HCT116 (cell line): ENCODE data around the gene GATB.

Experiments used
- CEBPB ChIP-seq: IDR thresholded peaks from 2 replicates; pipeline ENCODE4 v1.6.1; 2012; ENCODE audit warnings: low read depth
- EZH2 ChIP-seq: fragments of 200-600 bp; sonication (generic); IDR thresholded peaks from 2 replicates; pipeline ENCODE4 v1.6.1; 2017; ENCODE audit warnings: antibody characterized with exemption, mixed run types
- POLR2A ChIP-seq: IDR thresholded peaks from 2 replicates; pipeline ENCODE4 v1.7.0; 2011; ENCODE audit warnings: borderline replicate concordance; ENCODE audit not compliant: insufficient read depth, insufficient read length; ENCODE audit errors: extremely low read depth
- POLR2AphosphoS5 ChIP-seq: IDR thresholded peaks from 2 replicates; pipeline ENCODE4 v1.6.1; 2011; ENCODE audit warnings: mild to moderate bottlenecking, low read depth, low read length, moderate library complexity
- SIN3A ChIP-seq: IDR thresholded peaks from 2 replicates; pipeline ENCODE4 v1.6.1; 2012; ENCODE audit warnings: low read depth
- SRF ChIP-seq: IDR thresholded peaks from 2 replicates; pipeline ENCODE4 v1.6.1; 2012; ENCODE audit warnings: low read depth
- TCF7L2 ChIP-seq: IDR thresholded peaks from 2 replicates; pipeline ENCODE4 v1.7.0; 2011; ENCODE audit warnings: borderline replicate concordance, inconsistent platforms; ENCODE audit not compliant: insufficient read depth, insufficient read length; ENCODE audit errors: extremely low read depth
- YY1 ChIP-seq: IDR thresholded peaks from 2 replicates; pipeline ENCODE4 v1.6.1; 2011; ENCODE audit warnings: low read length, low read depth, moderate library complexity, mild to moderate bottlenecking; ENCODE audit not compliant: insufficient replicate concordance; ENCODE audit errors: extremely low read depth
- TF ChIP-seq, protein P1 (sequence below), 3 experiments: fragments of 200-600 bp in 1 of 3; sonication (generic) in 1 of 3; IDR thresholded peaks in 2 of 3; conservative IDR thresholded peaks in 1 of 3; 2 replicates each; pipeline ENCODE4 v1.5.1; 2012 to 2017; ENCODE audit warnings: low read depth in 2 of 3, low read length in 2 of 3, antibody characterized with exemption in 1 of 3, borderline replicate concordance in 1 of 3, control low read depth in 1 of 3, mild to moderate bottlenecking in 1 of 3, mixed read lengths in 1 of 3, mixed run types in 1 of 3, moderate library complexity in 1 of 3; ENCODE audit not compliant: insufficient read depth in 1 of 3
- TF ChIP-seq, protein P2 (sequence below): IDR thresholded peaks from 2 replicates; pipeline ENCODE4 v1.6.1; 2012; ENCODE audit warnings: low read depth
- TF ChIP-seq, protein P3 (sequence below): IDR thresholded peaks from 2 replicates; pipeline ENCODE4 v1.6.1; 2012

DNA sequence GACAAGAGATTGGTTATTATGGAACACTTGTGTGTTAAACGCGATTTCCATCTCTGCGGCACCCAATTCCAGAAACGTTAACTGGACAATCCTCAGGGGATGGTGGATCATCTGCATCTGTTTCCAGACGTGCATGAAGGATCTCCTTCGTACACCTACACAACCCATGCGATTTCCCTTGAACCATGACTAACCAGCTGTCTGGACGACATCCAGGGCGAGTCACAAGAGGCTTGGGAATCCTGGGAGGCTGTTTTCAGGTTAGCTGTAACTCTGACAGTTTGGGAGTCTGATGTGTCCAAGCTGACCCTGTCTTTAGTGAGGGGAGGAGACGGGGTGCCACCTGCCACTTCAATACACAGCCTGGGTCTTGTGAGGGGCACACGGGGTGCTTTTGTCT lies 84.5 kb downstream of the GATB start:
- TF ChIP-seq EZH2 (no peak), YY1 (no peak), POLR2A (no peak), TCF7L2 (no peak), POLR2AphosphoS5 (no peak), SIN3A (no peak), SRF (no peak), CEBPB (no peak)
- TF ChIP-seq, protein P1, sequence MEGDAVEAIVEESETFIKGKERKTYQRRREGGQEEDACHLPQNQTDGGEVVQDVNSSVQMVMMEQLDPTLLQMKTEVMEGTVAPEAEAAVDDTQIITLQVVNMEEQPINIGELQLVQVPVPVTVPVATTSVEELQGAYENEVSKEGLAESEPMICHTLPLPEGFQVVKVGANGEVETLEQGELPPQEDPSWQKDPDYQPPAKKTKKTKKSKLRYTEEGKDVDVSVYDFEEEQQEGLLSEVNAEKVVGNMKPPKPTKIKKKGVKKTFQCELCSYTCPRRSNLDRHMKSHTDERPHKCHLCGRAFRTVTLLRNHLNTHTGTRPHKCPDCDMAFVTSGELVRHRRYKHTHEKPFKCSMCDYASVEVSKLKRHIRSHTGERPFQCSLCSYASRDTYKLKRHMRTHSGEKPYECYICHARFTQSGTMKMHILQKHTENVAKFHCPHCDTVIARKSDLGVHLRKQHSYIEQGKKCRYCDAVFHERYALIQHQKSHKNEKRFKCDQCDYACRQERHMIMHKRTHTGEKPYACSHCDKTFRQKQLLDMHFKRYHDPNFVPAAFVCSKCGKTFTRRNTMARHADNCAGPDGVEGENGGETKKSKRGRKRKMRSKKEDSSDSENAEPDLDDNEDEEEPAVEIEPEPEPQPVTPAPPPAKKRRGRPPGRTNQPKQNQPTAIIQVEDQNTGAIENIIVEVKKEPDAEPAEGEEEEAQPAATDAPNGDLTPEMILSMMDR (IDR thresholded peaks at IDR 0.05 in 2 of 3, conservative IDR thresholded peaks at IDR 0.05 in 1 of 3; ENCODE audit: borderline replicate concordance in 1 of 3, insufficient read depth in 1 of 3, low read depth in 2 of 3, low read length in 2 of 3) = no peak
- TF ChIP-seq, protein P2, sequence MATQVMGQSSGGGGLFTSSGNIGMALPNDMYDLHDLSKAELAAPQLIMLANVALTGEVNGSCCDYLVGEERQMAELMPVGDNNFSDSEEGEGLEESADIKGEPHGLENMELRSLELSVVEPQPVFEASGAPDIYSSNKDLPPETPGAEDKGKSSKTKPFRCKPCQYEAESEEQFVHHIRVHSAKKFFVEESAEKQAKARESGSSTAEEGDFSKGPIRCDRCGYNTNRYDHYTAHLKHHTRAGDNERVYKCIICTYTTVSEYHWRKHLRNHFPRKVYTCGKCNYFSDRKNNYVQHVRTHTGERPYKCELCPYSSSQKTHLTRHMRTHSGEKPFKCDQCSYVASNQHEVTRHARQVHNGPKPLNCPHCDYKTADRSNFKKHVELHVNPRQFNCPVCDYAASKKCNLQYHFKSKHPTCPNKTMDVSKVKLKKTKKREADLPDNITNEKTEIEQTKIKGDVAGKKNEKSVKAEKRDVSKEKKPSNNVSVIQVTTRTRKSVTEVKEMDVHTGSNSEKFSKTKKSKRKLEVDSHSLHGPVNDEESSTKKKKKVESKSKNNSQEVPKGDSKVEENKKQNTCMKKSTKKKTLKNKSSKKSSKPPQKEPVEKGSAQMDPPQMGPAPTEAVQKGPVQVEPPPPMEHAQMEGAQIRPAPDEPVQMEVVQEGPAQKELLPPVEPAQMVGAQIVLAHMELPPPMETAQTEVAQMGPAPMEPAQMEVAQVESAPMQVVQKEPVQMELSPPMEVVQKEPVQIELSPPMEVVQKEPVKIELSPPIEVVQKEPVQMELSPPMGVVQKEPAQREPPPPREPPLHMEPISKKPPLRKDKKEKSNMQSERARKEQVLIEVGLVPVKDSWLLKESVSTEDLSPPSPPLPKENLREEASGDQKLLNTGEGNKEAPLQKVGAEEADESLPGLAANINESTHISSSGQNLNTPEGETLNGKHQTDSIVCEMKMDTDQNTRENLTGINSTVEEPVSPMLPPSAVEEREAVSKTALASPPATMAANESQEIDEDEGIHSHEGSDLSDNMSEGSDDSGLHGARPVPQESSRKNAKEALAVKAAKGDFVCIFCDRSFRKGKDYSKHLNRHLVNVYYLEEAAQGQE = no peak
- TF ChIP-seq, protein P3, sequence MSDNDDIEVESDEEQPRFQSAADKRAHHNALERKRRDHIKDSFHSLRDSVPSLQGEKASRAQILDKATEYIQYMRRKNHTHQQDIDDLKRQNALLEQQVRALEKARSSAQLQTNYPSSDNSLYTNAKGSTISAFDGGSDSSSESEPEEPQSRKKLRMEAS = no peak
